ENCODE measurements around the gene KCNQ1. TPM values are rescaled to one million over a fixed set of nuclear protein-coding genes. Genes with fewer than 3 reads are reported as not detected.

Gene KCNQ1
- total RNA-seq, 1 donor from 2014 or later = 6.0 TPM

DNA sequence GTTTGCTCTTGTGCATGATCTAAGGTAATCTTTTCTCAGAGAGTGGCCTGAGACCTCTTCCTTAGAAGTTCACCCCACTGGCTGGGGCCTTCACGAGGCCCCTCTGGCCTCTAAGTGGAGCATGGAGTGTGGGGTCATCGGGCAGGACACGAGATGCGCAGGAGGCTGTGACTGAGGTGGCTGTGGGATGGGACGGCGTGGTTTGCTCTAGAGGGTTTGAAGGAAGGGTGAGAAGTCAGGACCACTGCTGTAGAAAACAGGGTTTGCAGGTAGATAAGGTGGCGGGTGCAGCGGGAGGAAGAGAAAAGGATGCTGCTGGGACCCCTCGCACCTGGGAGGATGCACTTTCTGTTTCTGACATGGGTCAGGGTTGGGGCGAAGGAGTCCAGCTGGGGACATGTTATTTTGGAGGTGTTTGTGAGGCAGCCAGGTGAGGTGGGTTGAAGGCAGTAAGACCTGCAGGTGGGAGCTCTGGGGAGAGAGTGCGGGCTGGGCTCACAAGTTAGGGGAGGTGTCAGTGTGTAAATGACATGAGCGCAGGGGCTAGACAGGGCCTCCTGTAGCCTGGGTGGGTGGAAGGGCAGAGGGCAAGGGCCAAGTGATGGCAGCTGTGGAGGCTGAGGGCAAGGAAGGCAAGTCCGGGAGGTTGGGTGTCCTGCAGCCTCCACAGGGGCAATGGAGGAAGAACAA lies 62.5 kb downstream of the KCNQ1 start:
- intact Hi-C loops (cut with micrococcal nuclease) = no loop called here

DNA sequence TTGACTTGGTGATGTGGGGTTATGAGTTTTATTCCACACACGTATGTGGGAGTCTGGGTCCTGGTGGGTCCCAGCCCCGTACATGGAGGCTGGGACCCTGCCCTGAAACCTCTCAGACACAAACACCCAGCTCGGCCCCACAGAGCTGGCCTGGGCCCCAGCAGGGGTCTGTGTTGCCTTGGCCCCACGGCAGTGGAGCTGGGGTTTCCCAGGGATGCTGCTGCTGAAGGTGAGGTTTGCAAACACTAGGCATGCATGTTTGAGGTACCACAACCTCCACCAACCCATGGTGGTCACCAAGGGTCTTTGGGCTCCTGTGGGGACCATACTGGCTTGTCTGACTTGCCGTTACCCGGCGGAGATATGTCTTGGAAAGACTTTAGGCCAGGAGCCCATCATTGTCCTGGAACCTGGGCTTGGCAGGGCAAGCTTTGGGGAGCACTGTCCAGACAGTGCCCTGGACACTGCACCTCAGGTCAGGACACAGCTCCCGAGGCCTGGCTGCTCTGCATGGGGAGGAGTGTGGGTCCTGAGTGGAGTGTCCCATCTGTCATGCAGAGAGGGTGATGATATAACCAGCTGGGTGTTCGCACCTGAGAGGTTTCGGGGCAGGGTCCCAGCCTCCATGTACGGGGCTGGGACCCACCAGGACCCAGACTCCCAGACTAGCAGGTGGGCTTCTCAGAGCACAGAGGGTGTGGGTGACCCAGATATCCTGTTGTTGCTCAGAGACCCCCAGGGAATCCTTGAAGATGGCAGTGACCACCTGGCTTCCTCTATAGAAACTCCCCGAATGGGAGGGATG lies 63.3 kb downstream of the KCNQ1 start:
- intact Hi-C loops (cut with micrococcal nuclease) = no loop called here

DNA sequence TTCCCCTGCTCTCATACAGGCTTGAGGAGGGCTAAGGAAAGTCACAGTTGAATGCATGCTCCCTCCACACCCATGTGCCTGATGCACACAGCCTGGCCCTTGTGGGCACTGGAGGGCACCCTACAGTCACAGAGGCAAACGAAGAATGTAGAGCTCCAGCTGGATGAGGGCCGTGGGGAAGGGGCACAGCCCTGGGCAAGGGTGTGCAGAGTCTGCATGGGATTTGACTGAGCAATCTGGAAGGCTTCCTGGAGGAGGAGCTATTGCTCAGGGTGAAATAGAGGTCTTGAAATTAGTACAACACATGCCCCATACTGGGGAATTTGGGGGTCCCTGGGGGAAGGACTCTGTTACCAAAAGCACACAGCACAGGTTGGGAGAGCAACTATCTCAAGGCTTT lies 64.0 kb downstream of the KCNQ1 start:
- intact Hi-C loops (cut with micrococcal nuclease) = no loop called here

DNA sequence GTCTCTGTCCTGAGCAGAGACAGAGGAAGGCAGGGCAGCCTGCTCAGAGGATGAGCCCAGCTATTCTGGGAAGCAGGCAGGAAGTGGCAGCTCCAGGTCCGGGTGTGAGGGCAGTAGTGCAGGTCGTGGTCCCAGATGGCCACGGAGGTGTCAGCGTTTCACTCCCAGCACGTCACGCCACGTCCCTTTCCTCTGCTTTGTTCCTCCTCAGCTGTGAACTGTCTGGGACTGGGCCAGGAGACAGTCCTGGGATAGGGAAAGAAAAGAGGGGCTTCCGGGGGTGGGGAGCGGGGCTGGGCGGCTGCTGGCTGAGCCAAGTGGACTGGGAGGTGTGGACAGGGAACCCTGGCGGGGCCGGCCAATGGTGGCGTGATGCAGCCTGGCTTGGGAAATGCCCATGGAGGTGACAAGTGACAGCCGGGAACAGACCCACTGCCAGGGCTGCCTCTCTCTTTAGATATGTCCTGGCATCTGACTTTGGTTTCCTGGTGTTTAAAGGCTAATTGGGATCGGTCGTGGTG lies 64.7 kb downstream of the KCNQ1 start:
- intact Hi-C loops (cut with micrococcal nuclease) = no loop called here

DNA sequence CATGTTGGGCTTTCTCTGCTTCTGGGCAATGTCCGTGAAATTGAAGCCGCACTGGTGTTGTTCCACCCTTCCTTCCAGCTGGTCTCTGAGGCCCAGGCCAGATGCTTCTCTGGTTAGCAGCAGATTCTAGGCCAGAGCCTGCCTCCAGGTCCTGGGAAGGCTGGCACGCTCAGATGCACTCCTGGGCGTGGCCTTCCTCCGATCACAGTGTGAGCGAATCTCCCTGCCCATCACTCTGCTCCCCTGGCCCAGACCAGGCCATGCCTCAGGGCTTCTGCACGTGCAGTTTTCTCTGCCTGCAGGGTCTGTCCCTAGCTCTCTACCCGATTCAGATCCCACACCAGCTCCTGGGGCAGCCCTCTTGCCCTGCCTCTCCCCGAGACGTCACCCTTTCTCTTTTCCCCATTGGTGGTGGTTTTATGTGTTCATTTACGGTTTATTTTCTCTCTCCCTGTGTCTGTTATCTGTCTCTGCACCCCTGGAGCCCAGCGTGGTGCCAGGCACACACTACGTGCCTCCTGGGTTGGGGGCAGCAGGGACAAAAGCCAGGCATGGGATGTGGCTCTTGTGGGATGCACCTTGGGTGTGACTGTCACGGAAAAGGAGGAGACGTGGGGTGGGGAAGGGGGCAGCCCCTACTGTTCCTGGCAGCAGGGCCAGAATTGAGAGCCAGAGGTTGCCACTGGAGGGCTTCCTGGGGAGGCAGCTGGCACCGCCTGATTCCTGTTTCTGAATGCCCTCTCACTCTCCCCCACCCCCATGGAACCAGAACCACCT lies 66.0 kb downstream of the KCNQ1 start:
- intact Hi-C loops (cut with micrococcal nuclease) = no loop called here

DNA sequence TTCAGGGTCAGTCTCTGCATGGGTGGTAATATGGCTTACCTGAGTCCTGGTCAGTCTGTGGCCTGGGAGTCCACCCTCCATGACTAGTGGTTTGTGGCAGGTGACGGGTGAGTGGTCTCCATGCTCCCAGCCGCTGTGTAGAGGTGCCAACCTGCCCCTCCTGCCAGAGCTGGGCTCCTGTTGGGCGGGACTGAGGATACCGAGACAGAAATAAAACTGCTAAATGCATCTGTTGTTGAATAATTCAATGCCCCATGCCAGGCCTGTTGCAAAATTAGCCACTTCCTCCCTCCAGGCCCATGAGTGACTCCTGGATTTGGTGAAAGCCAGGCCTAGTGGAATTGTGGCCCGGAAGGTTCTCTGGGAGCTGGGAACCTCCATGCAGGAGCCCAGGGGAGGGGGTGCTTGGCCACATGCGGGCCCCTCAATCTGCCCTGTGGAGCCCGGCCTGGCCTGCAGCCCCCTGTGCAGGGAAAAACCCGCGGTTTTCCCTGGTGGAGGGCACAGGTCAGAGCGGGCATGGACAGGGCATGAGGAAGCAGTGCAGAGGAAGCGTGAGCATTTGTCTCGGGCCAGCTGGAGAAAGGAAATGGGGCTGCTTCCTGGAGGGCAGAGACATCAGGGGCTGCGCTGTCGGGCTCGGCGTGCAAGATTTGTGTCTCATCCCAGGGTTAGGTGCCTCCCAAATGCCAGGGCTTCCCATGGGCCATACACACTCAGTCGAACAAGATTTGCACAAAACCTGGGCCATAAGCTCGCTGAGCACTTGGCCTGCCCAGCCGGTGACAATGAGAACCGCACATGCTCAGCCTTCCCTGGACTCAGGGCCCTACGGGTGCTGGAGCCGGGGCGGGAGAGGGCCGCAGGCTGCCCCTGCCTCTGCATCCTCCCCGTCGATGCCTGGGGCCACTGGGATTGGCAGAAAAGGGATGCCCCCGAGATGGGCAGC lies 66.9 kb downstream of the KCNQ1 start:
- intact Hi-C loops (cut with micrococcal nuclease) = no loop called here

DNA sequence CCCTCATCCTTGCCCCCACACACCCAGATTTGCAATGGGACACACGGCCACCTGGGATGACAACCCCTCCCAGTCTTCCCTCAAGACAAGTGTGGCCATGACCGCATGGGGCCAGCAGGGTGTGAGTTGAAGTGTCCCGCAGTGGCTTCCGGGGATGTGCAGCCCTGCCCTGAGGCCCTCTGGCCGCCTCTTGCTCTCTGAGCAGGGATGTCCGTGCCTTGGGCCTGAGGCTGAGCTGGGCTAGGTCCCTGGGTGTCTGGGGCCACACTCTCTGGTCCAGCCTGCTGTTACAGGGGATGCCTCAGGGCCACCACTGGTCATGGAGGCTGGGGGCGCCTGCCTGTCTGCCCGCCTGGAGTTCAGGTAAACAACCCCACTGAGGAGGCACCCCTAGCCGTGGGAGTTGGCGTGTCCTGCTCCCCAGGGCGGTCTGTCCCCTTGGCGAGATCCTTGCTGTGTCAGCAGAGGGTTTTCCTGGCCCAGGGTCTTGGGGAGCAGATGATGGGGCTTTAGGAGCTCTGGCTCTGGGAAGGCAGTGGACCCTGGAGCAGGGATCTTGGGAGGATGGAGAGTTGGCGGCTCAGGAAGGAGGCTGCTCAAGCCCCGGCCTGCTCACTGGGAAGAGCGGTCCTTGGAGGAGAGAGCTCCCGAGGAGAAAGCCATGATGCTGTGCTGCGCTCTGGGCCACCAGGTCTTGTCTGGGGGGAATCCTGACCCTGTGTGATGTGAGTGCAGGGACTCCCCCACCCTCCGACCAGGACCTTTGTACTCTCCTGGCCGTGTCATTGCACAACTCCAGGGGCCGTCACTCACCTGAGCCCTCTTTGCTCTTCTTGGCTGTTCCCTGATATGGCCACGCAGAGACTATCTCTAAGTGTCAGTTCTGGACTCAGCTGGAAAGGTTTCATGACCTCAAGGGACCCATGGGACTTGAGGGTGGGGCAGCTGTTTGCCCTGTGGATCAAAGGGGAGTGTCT lies 67.9 kb downstream of the KCNQ1 start:
- intact Hi-C loops (cut with micrococcal nuclease) = no loop called here

DNA sequence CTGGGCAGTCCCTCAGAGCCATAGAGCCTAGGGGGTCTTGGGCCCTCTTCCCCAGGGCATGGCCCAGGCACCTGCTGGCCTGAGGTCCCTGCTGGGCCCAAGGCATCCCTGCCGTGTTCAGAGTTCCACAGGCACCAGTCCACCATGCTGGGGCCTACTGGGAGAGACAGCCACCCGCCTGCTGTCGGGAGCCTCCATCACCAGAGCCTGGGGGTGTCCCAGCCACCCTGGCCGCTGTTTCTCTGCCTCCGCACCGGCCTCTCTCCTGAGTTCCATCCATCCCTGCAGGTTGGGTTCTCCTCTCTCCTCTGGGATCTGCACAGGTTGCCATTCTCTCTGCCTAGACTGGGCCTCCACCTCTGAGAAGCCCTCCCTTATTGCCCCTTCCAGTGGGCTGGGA lies 68.6 kb downstream of the KCNQ1 start:
- intact Hi-C loops (cut with micrococcal nuclease) = no loop called here

DNA sequence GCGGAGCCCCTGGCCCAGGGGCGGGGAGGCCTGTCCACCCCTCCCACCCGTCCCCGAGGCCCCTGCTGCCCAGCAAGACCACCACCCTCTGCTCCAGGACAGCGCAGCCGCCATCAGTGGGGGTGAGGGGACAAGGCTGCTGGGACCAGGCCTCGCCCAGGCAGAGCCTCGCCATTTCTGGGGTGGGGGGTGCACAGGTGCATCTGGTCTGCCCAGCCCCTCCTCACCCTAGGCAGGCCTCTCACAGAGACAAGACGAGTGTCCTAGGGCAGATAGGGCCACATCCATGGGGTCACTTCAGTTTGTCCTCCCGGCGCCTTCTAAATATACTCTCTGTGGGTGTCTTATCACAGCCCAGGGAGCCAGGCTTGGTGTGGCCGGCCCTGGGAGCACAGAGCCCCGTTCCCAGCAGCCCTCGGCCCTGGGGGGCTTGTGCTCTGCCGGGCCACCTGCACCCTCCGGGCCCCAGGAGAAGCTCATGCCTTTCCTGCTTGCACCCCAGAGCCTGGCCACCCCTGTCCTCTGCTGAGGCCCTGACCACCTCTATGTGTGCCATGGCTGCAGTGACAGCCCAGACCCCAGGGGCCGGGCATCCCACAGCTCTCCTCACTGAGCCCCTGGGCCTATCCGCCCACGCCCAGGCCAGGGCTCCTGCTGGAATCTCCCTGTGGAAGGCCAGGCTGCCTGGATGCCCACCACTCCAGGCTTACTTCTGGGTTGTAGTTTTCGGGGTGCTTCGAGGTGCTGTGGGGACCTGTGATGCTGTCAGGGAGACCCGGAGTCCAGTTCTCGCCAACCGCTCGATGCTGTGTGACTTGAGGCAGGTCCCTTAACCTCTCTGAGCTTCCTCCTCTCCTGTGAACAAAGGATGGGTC lies 70.8 kb downstream of the KCNQ1 start:
- intact Hi-C loops (cut with micrococcal nuclease) = no loop called here

DNA sequence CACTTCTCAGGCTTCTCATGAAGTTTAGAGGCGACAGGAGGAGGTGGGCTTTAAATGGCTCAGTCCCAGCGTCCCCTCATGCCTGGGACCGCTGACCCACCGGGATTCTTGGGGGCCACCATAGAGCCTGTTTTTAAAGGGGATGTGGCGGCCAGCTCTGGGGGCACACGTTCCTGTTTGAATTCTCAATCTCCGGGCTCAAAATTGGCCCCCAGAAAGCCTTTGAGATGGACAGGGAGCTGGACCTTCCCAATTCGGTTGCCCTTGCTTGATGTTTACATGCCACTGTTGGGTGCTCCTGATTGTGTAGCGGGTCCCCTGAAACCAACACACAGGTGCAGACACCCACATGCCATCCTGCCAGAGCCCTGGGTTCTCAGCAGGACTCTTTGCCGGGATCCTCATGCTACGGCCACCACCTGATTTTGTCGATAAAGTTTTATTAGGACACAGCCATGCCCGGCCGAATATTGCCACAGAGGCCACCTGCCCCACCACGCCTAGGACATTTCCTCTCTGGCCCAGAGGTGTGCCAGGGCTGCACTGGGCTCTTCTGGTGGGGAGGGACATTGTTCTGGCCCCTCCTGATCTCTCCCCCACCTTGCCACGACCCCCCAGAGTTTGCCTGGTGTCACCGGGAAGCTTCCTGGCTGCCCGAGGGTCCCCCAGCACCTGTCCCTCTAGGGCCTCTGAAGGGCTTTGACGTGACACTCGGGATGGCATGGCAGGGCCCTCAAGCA lies 71.6 kb downstream of the KCNQ1 start:
- intact Hi-C loops (cut with micrococcal nuclease) = no loop called here

DNA sequence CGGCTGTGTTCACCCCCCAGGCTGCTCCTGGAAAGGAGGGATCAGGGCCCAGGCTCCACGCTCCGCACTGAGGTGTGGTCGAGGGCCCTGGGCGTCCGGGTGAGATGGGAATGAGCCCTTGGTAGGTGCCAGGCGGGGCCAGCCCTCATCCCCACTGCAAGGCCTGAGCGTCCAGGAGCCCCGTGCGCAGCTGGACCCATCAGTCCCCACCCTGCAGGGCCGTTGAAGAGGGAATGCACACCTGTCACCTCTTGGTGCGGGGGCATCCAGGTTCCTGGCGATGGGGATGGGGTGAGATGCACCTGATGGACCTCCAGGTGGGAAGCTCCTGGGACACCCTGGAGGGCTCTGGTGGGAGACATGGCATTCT lies 72.2 kb downstream of the KCNQ1 start:
- intact Hi-C loops (cut with micrococcal nuclease) = no loop called here

DNA sequence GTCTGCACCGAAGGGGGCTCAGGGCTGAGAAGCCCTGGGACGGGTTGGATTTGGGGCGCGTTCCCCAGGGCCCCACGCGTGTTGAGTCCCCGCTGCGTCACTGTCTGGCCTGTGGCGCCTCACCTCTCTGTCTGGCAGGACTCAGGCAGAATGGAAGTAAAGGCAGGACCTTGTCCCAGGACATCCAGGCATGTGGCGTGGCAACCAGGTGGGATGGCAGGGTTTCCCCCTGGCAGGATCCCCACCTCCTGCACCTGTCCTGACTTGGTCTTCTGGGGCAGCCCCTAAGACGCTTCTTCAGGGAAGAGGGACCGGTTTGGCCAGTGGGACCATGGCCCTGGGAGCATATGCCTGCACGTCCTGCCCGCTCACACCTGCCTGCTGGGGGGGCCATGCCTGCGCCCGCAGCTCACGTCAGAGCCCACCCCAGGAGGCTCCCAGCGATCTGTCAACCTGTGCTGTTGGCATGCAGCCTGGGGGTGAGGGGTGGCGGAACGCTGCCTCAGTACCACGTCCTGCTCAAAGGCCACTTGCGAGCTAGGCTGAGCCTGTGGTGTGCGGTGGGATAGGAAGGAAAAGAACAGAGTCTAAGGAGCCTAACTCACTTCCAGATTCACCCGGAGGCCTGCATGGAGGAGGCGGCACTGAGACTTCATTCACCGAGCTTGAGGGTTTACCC lies 72.7 kb downstream of the KCNQ1 start:
- intact Hi-C loops (cut with micrococcal nuclease) = no loop called here

DNA sequence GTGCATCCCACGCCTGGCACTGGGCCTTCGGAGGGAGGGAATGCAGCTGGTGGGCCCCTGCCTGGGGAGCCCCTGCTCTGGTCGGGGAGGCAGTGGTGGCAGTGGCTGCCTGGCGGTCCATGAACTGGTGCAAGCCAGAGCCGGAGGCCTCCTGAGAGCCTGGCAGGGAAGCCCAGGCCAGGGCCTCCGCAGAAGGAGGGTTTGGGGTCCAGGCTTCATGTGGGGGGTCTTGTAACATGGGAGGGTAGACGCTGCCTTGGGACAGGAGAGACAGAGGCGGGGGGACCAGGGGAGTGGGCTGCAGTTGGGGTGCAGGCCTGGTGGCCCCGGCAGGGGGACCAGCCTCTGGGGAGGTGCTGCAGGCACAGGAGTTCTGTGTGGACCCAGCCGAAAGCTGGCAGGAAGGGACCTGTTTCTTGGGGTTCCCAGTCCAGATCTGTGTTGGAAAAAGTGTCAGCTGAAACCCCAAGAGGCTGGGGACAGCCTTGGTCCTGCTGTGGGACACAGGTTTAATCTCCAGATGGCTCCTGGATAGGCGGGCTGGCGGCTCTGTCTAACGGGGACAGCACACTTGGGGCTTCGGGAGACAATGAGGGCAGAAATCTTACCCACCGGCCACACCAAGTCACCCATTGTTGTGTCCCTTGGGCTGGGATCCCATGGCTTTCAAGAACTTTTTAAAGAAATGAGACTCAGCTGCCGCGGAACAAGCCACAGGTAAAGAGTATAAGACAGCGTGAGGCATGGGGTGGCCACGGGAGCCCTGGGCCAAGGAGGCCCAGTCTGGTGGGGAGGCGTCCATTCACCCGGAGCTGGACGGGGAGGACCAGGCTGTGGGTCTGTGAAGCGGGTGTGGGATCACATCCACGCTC lies 73.5 kb downstream of the KCNQ1 start:
- intact Hi-C loops (cut with micrococcal nuclease) = no loop called here

DNA sequence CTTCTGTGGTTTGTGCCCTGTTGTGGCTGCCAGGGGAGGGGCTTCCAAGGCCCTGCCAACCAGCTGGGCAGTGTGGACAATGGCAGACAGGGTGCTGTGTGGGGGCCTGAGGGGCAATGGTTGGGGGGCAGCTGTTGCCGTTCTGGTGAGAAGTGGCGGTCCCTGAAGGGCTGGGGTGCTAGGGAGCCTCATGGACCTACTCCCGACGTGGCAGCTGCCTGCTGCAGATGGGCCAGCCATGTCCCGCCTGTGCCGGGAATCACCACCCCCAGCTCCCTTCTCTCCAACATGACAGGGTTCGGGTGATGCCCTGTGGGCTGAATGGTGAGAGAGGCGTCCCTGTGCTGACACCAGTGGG lies 74.2 kb downstream of the KCNQ1 start:
- intact Hi-C loops (cut with micrococcal nuclease) = no loop called here

DNA sequence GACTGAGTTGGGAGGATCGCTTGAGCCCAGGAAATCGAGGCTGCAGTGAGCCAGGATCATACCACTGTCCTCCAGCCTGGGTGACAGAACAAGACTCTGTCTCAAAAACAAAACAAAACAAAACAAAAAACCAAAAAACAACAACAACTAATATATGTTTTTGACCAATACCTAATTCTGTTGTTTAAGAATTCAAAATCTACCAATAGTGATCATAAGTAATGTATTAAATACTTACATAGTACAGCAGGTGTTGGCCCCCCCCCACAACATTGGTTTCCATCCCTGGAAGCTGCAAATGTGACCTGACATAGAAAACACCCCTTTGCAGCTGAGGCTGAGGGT lies 74.7 kb downstream of the KCNQ1 start:
- intact Hi-C loops (cut with micrococcal nuclease) = no loop called here

DNA sequence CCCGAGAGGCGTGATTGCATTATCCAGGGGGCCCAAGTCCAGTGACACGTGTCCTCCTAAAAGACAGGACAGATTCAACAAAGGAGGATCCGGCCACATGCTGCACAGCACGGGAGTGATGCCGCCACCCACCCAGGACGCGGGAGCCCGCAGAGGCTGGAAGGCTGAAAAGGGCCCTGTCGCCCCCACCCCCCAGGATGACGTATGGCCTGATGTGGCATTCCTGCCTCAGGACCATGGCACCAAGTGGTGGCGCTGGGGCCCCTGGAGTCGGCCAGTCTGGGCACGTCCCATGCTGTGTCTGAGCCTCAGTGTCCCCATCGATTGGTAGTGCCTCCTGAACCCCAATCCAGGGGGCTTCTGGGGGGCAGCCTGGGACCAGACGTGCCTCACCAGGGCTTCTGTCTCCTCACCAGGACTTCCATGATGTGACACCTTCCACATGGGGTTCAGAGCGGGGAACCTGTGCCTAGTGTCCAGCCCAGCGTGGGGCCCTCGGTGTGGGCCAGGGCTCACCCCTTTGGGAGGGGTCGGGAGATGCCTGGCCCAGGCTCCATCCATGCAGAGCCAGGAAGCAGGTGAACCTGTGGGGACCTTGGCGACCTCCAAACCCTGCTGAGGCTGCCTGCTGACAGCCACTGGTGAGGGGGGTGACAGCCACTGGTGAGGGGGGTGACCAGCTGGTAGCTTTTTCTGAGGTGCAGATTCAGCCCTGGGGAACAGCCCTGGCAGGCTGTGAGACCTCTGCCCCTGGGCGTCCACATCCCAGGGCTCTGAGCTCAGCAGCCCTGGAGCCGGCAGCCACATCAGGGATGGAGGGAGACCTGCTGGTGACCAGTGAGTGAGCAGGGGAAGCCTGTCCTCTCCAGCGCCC lies 75.3 kb downstream of the KCNQ1 start:
- intact Hi-C loops (cut with micrococcal nuclease) = no loop called here

Data from T-helper 2 cell treated with Interferon-gamma antibody and Interleukin-4, amounts not matched to agents 100 ng/mL and 5 ng/mL, for 36 hours (primary cell).